LoVo (cell line): ENCODE results near the gene ENOPH1.
"Not testable (repeated sequence)": the region's sequence is repeated elsewhere in the genome, so short reads cannot be mapped to it uniquely, and the experiment has no call there.

ENCODE experiments used
- DNase-seq: peaks from one replicate; pipeline ENCODE4 v3.0.0-alpha.2; 2016; ENCODE audit warnings: low spot score

ENOPH1 gene

GRCh38 chr4:82428969-82429727, 1.2 kb upstream of the ENOPH1 start:
- DNase-seq = peak; percentile 93

DNA sequence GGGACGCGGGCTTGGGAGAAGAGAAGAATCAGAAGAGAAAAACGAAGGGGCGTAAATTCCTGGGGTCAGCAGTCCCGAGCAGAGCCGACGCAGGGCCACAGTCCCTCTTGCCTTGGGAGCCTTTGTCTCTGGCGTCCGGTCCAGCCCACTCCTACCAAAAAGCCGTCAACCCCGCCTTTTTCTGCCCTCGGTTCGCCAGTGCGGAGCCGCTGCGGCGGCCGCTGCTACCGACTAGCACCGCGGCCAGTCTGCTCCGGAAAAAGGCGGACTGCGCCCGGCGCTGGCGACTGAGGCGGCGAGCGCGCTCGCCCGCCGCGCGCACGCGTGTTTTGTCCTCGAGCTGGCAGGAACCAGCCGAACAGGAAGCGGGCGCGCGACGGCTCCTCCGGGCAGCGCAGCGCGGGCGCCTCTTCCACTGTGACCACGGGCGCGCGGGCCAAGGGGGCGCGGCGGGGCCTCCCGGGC, 630 bp upstream of the ENOPH1 start:
- no peak for DNase-seq

- DNase-seq = peak; percentile 37
Observed at GRCh38 chr4:82430964-82431745, 765 bp downstream of the ENOPH1 start.

DNA sequence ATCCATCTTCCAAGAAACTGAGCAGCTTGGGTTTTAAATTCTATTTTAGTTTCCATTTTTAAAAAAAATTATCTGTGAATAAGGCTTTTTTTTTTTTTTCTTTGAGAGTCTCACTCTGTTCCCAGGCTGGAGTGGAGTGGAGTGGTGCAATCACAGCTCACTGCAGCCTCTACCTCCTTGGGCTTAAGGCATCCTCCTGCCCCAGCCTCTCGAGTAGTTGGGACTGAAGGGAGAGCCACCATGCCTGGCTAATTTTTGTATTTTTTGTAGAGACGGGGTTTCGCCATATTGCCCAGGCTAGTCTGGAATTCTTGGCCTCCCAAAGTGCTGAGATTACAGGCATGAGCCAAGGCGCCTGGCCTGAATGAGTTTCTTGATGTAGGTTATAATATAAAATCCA, 1.4 kb downstream of the ENOPH1 start:
- DNase-seq = no peak

DNA sequence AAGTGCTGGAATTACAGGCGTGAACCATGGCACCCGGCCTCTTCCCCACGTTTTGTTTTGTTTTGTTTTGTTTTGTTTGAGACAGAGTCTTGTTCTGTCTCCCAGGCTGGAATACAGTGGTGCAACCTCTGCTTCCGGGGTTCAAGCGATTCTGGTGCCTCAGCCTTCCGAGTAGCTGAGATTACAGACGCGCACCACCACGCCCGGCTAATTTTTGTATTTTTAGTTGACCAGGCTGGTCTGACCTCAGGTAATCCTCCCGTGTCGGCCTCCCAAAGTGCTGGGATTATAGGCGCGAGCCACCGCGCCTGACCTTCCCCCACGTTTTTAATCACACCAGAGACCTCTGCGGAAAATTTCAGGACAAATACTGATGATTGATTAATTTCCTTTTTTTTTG, 2.2 kb downstream of the ENOPH1 start:
- DNase-seq = no peak

- DNase-seq = no peak
Observed at GRCh38 chr4:82433791-82434190, 3.4 kb downstream of the ENOPH1 start.

- no peak for DNase-seq
Observed at GRCh38 chr4:82434949-82435348, 4.6 kb downstream of the ENOPH1 start.

GRCh38 chr4:82436130-82436529, 5.7 kb downstream of the ENOPH1 start:
- DNase-seq = no peak

DNA sequence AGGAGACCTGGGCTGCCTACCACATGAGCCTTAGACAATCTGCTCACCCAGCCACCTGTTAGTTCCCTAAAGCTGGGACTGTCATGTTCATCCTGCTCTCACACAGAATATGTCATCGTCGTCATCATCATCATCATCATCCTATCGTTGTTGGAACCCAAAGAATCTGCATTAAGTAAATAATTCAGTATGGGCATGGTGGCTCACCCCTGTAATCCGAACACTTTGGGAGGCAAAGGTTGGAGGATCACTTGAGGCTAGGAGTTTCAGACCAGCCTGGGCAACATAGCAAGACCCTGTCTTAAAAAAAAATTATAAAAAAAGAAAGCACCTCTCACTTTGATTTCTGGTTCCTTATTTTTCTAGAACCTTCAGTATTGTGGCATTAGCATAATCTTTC, 6.4 kb downstream of the ENOPH1 start:
- no peak for DNase-seq

DNA sequence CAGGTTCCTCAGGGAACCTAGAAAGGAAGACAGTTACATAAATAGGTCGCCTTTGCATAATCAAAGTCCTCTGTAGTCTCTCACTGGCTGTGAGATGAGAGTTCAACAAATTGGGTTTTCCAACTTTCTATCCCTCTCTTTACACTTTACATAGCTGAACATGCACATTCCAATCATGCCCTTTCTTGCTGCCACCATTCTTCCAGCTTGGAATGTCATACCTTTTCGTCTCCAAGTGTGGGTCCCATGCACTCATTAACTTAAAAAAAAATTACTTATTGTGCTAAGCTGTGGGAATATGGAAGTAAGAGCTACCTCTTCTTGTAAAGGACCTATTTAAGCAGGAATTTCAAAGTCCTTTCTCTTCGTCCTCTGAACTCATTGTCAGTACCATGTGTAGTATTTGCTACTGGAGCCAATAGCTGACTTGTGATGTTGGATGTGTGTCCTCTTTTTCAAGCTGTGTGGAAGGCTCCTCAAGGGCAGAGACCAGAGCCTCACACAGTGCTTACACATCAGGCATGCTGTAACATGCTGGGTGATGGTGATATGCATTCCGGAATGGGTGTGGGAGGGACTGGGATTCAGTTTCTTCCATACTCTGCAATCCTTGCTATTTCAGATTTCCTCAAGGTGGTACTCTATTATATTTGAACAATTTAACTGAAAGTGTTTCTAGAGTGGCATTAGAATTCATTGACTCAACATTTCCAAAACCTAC, 7.1 kb downstream of the ENOPH1 start:
- no peak for DNase-seq

DNA sequence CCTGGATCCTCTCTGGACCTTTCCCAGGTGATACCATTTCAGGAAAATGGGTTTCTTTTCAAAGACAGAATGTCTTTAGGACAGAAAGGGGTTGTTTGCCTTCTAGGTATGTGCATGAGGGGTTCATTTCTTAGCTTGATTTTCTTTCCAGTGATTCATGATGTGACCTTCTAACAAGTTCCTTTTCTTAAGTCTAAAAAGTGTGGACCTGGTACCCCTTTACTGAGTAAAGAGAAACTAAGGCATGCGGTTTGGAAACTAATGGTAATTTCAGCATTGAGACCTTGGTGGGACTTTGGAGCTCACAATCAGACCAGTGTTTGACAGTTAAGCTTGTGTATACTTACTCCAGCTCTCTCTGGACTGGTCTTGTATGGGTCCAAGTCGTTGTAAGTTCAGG, 8.7 kb downstream of the ENOPH1 start:
- no peak for DNase-seq

DNA sequence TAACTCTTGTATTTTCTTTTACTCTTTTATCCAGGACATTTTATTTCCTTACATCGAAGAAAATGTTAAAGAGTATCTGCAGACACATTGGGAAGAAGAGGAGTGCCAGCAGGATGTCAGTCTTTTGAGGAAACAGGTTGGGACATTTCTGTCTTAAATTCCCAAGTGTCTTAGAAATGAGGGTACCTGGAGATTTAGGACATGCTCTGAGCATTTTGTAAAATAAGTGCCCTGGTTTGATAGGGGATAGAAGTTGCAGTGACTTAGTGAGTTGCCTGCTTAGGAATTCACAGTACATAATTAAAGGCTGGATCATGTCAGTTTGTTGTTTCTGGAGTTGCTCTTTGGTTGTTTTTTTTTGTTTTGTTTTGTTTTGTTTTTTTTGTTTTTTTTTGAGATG, 17.5 kb downstream of the ENOPH1 start:
- DNase-seq = no peak

GRCh38 chr4:82450966-82451755, 20.8 kb downstream of the ENOPH1 start:
- DNase-seq = no peak

- no peak for DNase-seq
Observed at GRCh38 chr4:82452026-82452425, 21.6 kb downstream of the ENOPH1 start.

DNA sequence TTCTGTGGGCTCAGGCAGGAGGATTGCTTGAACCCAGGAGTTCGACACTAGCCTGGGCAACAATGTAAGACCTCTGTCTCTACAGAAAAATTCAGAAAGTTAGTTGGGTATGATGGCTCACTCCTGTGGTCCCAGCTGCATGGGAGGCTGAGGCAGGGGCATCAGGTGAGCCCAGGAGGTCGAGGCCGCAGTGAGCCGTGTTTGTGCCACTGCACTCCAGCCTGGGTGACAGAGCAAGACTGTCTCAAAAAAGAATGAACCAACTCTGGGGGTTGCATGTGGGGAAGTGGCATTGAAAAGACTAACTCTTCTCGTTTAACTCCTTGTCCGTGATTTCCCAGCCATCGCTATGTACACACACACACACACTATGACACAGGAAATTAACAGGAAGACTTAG, 26.9 kb downstream of the ENOPH1 start:
- no peak for DNase-seq

DNA sequence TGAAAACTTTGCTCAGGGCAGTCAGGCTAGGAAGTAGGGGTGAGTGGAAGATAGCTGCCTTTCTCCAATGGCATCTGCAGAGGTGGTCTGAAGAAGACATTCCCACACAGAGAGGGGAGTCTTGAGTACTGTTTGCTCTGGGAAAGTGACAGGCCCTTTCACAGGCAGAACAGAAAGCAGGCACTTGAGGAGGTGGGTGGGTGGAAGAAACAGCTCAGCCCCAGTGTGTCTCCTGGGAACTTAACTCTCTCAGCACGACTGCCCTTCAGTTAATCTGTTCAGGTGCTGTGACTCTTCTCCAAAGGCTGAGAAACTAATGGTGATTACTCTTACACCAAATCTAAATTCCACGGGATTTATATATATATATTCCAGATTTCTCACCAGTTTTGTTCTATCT, 28.3 kb downstream of the ENOPH1 start:
- no peak for DNase-seq

DNA sequence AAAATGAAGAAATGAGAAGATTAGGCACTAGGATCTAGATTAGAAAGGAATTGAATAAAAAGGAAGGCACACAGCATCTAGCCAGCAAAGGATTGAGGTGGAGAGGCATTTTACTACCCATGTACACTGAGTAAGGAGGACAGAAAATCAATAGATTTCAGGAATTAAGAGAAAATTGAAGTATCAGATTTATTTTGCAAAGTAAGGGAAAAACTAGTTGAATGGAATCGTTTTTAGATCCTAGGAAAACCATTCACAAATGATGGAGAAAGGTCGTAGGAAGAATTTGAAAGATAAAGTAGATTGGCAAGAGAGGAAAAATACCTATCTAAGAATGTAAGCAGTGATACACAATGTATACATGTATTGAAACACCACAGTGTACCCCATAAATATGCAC, 31.3 kb downstream of the ENOPH1 start:
- DNase-seq = no peak

GRCh38 chr4:82462415-82462831, 32.0 kb downstream of the ENOPH1 start:
- DNase-seq = peak; percentile 71

GRCh38 chr4:82463221-82463620, 32.8 kb downstream of the ENOPH1 start:
- DNase-seq = no peak

GRCh38 chr4:82467471-82467870, 37.1 kb downstream of the ENOPH1 start:
- no peak for DNase-seq

- DNase-seq = no peak
Observed at GRCh38 chr4:82469791-82470345, 39.5 kb downstream of the ENOPH1 start.

- not testable (repeated sequence) for DNase-seq
Observed at GRCh38 chr4:82473080-82473479, 42.7 kb downstream of the ENOPH1 start.
